B cell (primary cell): Measurements from ENCODE around the gene EXOC6B. TPM values are rescaled to one million over a fixed set of nuclear protein-coding genes. Genes with fewer than 3 reads are reported as not detected.

Experiments
- ATAC-seq: fragments of 200-7000 bp; cut with Tn5 transposase; one replicate; pipeline ENCODE4 v1.10.0; 2021; ENCODE audit warnings: low read depth, mild to moderate bottlenecking, moderate number of reproducible peaks, moderate library complexity
- CTCF ChIA-PET: fragments of 350-600 bp; sonication (Branson Sonifier 250); formaldehyde crosslinking; loops from one replicate; lab custom pipeline; 2021; ENCODE audit warnings: antibody characterized with exemption, inconsistent platforms; lab: Charles Lee
- POLR2A ChIA-PET: fragments of 350-600 bp; sonication (Branson Sonifier 250); formaldehyde crosslinking; loops from one replicate; lab custom pipeline; 2021; ENCODE audit warnings: antibody characterized with exemption; lab: Charles Lee
- DNase-seq: peaks from one replicate; pipeline ENCODE4 v3.0.0; 2013
- H2AFZ ChIP-seq: 2 replicates; pipeline ENCODE4 v1.6.1; 2012; ENCODE audit warnings: mild to moderate bottlenecking, low read depth, low read length; ENCODE audit not compliant: insufficient read depth, poor library complexity, severe bottlenecking
- H3K27ac ChIP-seq, 2 donors: 1 replicate in 1 of 2; 2 replicates in 1 of 2; pipeline ENCODE4 v1.5.1; 2012 to 2013; ENCODE audit warnings: low read length in 2 of 2, mild to moderate bottlenecking in 2 of 2, moderate library complexity in 1 of 2
- H3K27me3 ChIP-seq, 4 experiments: fragments of 200-600 bp in 1 of 4; sonication (generic) in 1 of 4; replicated peaks in 1 of 4; 1 replicate in 2 of 4; 2 replicates in 2 of 4; pipeline versions ENCODE4 v1.6.1 to v1.7.0; 2013 to 2016; ENCODE audit warnings: low read length in 3 of 4, mild to moderate bottlenecking in 2 of 4, mixed read lengths in 1 of 4, moderate library complexity in 1 of 4; ENCODE audit not compliant: insufficient read depth in 4 of 4, control insufficient read depth in 3 of 4; ENCODE audit errors: control extremely low read depth in 1 of 4
- H3K36me3 ChIP-seq, 2 experiments: replicated peaks in 1 of 2; 1 replicate in 1 of 2; 2 replicates in 1 of 2; pipeline versions ENCODE4 v1.6.1 to v1.7.1; 2013; ENCODE audit warnings: low read length in 1 of 2; ENCODE audit not compliant: insufficient read depth in 2 of 2, control insufficient read depth in 1 of 2; ENCODE audit errors: control extremely low read depth in 1 of 2, extremely low read depth in 1 of 2
- H3K4me1 ChIP-seq, 2 donors: fragments of 200-600 bp in 1 of 2; sonication (generic) in 1 of 2; 1 replicate in 1 of 2; 2 replicates in 1 of 2; pipeline versions ENCODE4 v1.5.1 to v1.6.1; 2013 to 2017; ENCODE audit warnings: low read length in 2 of 2; ENCODE audit not compliant: control insufficient read depth in 2 of 2, insufficient read depth in 2 of 2
- H3K4me2 ChIP-seq: replicated peaks from 2 replicates; pipeline ENCODE3; 2012; ENCODE audit warnings: mild to moderate bottlenecking, low read depth, low read length; ENCODE audit not compliant: poor library complexity, severe bottlenecking
- H3K4me3 ChIP-seq, 5 experiments: fragments of 200-600 bp in 1 of 5; sonication (generic) in 1 of 5; 1 replicate in 3 of 5; 2 replicates in 2 of 5; pipeline versions ENCODE4 v1.5.1 to v1.7.0; 2011 to 2016; ENCODE audit warnings: low read length in 4 of 5, mild to moderate bottlenecking in 4 of 5, low read depth in 2 of 5, control low read depth in 1 of 5, moderate library complexity in 1 of 5; ENCODE audit not compliant: insufficient read depth in 1 of 5; ENCODE audit errors: control extremely low read depth in 1 of 5, extremely low read depth in 1 of 5
- H3K79me2 ChIP-seq: fragments of 200-600 bp; sonication (generic); one replicate; pipeline ENCODE4 v1.6.0; 2016; ENCODE audit warnings: low read length; ENCODE audit not compliant: control insufficient read depth, insufficient read depth
- H3K9ac ChIP-seq: fragments of 200-600 bp; sonication (generic); 2 replicates; pipeline ENCODE4 v1.6.1; 2017; ENCODE audit warnings: mild to moderate bottlenecking, low read length, moderate library complexity
- H3K9me3 ChIP-seq, 3 donors: one replicate each; pipeline versions ENCODE4 v1.6.1 to v1.7.1; 2013; ENCODE audit warnings: low read length in 2 of 3; ENCODE audit not compliant: control insufficient read depth in 2 of 3, insufficient read depth in 1 of 3; ENCODE audit errors: control extremely low read depth in 1 of 3
- H4K20me1 ChIP-seq: 2 replicates; pipeline ENCODE4 v1.6.0; 2012; ENCODE audit warnings: mild to moderate bottlenecking, low read length; ENCODE audit not compliant: insufficient read depth, control insufficient read depth, poor library complexity, severe bottlenecking
- H3K27ac Mint-ChIP-seq: one replicate; pipeline ENCODE4 v1.8.0; 2021; ENCODE audit warnings: mixed read lengths
- H3K27me3 Mint-ChIP-seq: one replicate; pipeline ENCODE4 v1.8.0; 2021; ENCODE audit warnings: mixed read lengths
- H3K4me1 Mint-ChIP-seq: one replicate; pipeline ENCODE4 v1.8.0; 2021; ENCODE audit warnings: mixed read lengths
- H3K4me3 Mint-ChIP-seq: one replicate; pipeline ENCODE4 v1.8.0; 2021; ENCODE audit warnings: mixed read lengths
- H3K9me3 Mint-ChIP-seq: one replicate; pipeline ENCODE4 v1.8.0; 2022; ENCODE audit warnings: mixed read lengths; ENCODE audit not compliant: insufficient read depth
- EZH2 ChIP-seq: IDR thresholded peaks from 2 replicates; pipeline ENCODE4 v1.6.1; 2012; ENCODE audit warnings: borderline replicate concordance, low read depth, mild to moderate bottlenecking, moderate library complexity, low read length; ENCODE audit not compliant: insufficient read depth, poor library complexity, severe bottlenecking
- WGBS: methylation state at CpG from one replicate; pipeline ENCODE4 v1.1.5; 2013; ENCODE audit warnings: missing lambda C conversion rate; ENCODE audit not compliant: insufficient coverage; 5-methylcytosine and 5-hydroxymethylcytosine counted together
- intact Hi-C: fragments of 100-400 bp; cut with micrococcal nuclease; formaldehyde crosslinking; loops from one replicate; pipeline ENCODE4 v1.10.0; 2022
- polyA plus RNA-seq: library from polyadenylated mRNA; depleted of rRNA; stranded (reverse); fragments of >200 nt; gene quantifications from 2 replicates; pipeline ENCODE4 v1.2.3, GENCODE V29; 2012
- total RNA-seq, 2 donors: library from RNA; stranded (reverse); fragments of 120-200 nt in 1 of 2; gene quantifications; 1 replicate in 1 of 2; 2 replicates in 1 of 2; pipeline versions ENCODE4 v1.2.3 to v1.2.4, GENCODE V29; 2013 to 2022
- TF ChIP-seq, protein P1 (sequence below): fragments of 200-600 bp; IDR thresholded peaks from one replicate; pipeline ENCODE4 v1.8.0; 2022; ENCODE audit warnings: antibody characterized with exemption, mild to moderate bottlenecking

The EXOC6B gene
- total and polyA plus RNA-seq, 2 donors (not counting 1 experiment from before 2014, with no cell fraction given), result 4.8 to 22.6 TPM

- no peak overlapping the region for H3K27ac Mint-ChIP-seq
- no peak overlapping the region for H3K4me3 Mint-ChIP-seq
- no peaks in the 10 kb centered on the region for H3K4me1 ChIP-seq
- ATAC-seq (no peak), DNase-seq (no peak)
- H3K9me3 ChIP-seq, result peaks cover 0 to 9% (median 0%) of the 10 kb centered on the region in 3 donors
- no peak overlapping the region for H3K4me3 ChIP-seq
- H3K27me3 Mint-ChIP-seq, result peaks cover 2% of the 10 kb centered on the region
- H3K9me3 Mint-ChIP-seq, result no peaks in the 10 kb centered on the region
- no peaks in the 10 kb centered on the region for H4K20me1 ChIP-seq
- no peak for TF ChIP-seq EZH2
- TF ChIP-seq, protein P1, sequence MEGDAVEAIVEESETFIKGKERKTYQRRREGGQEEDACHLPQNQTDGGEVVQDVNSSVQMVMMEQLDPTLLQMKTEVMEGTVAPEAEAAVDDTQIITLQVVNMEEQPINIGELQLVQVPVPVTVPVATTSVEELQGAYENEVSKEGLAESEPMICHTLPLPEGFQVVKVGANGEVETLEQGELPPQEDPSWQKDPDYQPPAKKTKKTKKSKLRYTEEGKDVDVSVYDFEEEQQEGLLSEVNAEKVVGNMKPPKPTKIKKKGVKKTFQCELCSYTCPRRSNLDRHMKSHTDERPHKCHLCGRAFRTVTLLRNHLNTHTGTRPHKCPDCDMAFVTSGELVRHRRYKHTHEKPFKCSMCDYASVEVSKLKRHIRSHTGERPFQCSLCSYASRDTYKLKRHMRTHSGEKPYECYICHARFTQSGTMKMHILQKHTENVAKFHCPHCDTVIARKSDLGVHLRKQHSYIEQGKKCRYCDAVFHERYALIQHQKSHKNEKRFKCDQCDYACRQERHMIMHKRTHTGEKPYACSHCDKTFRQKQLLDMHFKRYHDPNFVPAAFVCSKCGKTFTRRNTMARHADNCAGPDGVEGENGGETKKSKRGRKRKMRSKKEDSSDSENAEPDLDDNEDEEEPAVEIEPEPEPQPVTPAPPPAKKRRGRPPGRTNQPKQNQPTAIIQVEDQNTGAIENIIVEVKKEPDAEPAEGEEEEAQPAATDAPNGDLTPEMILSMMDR, result no peak
- H3K4me1 Mint-ChIP-seq, result no peaks in the 10 kb centered on the region
- ChIA-PET POLR2A (no interaction called here), CTCF (interaction anchor here (0.6 to 2.3 kb wide), 2 partner anchors 15 to 74 kb away, joined by 3 to 7 read pairs; no protein-coding TSS in a partner anchor)
- no peaks in the 10 kb centered on the region for H3K27me3 ChIP-seq
- H2AFZ ChIP-seq, result no peak overlapping the region
- no peak overlapping the region for H3K9ac ChIP-seq
- intact Hi-C loops, result no loop called here
- no peaks in the 10 kb centered on the region for H3K36me3 ChIP-seq
- H3K4me2 ChIP-seq, result no peak overlapping the region
- no peaks in the 10 kb centered on the region for H3K79me2 ChIP-seq
- no peak overlapping the region for H3K27ac ChIP-seq
- WGBS, result 86% methylated on average over 18 of the region's 19 CpGs
Measured at GRCh38 chr2:72134997-72135800, 690.6 kb downstream of the EXOC6B start.

GRCh38 chr2:72134408-72134996 lies 691.3 kb downstream of the EXOC6B start:
- H3K27me3 Mint-ChIP-seq, result peaks cover 5% of the 10 kb centered on the region
- H3K4me3 Mint-ChIP-seq, result no peak overlapping the region
- ATAC-seq (no peak), DNase-seq (no peak)
- H3K27ac ChIP-seq, result no peak overlapping the region
- ChIA-PET POLR2A (no interaction called here), CTCF (no interaction called here)
- H3K4me1 Mint-ChIP-seq, result no peaks in the 10 kb centered on the region
- no peak overlapping the region for H3K4me2 ChIP-seq
- H3K9ac ChIP-seq, result no peak overlapping the region
- H4K20me1 ChIP-seq, result no peaks in the 10 kb centered on the region
- H3K36me3 ChIP-seq, result no peaks in the 10 kb centered on the region
- TF ChIP-seq, protein P1, result no peak
- no peak for TF ChIP-seq EZH2
- H3K9me3 Mint-ChIP-seq, result no peaks in the 10 kb centered on the region
- no peaks in the 10 kb centered on the region for H3K4me1 ChIP-seq
- intact Hi-C loops, result no loop called here
- WGBS, result 90% methylated on average over 10 of the region's 10 CpGs
- no peaks in the 10 kb centered on the region for H3K27me3 ChIP-seq
- H3K79me2 ChIP-seq, result no peaks in the 10 kb centered on the region
- no peak overlapping the region for H2AFZ ChIP-seq
- no peak overlapping the region for H3K4me3 ChIP-seq
- peaks cover 0 to 9% (median 0%) of the 10 kb centered on the region in 3 donors for H3K9me3 ChIP-seq
- no peak overlapping the region for H3K27ac Mint-ChIP-seq
